Measurements from ENCODE around the gene HACD2. TPM values are rescaled to one million over a fixed set of nuclear protein-coding genes. Genes with fewer than 3 reads are reported as not detected.

Gene HACD2
- total RNA-seq, 1 donor from 2014 or later = 42.8 TPM

DNA sequence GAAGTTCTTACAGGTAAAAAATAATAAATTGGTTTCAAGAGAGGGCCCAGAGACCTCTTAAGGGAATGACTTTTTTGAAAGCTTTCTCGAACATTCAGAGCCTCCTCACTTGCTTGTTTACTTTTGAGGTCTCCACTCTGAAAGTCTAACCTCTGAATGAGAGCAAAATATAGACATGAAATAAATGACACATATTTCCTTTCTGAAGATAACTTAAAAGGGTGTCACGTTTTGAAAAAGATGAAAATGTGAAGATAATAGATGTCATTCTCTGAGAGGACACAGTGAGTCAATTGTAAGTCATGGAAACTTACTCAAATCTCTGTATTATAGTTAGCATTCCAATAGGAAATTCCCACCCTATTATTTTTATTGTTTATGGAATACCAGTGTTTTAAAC lies 44.6 kb downstream of the HACD2 start:
- DNase-seq (no peak), ATAC-seq (no peak)
- H3K4me3 ChIP-seq = no peak overlapping the region
- intact Hi-C loops (cut with DNase I) = no loop called here
- TF ChIP-seq, protein P1, sequence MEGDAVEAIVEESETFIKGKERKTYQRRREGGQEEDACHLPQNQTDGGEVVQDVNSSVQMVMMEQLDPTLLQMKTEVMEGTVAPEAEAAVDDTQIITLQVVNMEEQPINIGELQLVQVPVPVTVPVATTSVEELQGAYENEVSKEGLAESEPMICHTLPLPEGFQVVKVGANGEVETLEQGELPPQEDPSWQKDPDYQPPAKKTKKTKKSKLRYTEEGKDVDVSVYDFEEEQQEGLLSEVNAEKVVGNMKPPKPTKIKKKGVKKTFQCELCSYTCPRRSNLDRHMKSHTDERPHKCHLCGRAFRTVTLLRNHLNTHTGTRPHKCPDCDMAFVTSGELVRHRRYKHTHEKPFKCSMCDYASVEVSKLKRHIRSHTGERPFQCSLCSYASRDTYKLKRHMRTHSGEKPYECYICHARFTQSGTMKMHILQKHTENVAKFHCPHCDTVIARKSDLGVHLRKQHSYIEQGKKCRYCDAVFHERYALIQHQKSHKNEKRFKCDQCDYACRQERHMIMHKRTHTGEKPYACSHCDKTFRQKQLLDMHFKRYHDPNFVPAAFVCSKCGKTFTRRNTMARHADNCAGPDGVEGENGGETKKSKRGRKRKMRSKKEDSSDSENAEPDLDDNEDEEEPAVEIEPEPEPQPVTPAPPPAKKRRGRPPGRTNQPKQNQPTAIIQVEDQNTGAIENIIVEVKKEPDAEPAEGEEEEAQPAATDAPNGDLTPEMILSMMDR (IDR thresholded peaks at IDR 0.05) = no peak
- no peaks in the 10 kb centered on the region for H3K36me3 ChIP-seq
- no peaks in the 10 kb centered on the region for H3K27me3 ChIP-seq (ENCODE audit: low read depth)
- no peak overlapping the region for H3K27ac ChIP-seq
- peaks cover 5% of the 10 kb centered on the region for H3K4me1 ChIP-seq
- H3K9me3 ChIP-seq = no peaks in the 10 kb centered on the region

DNA sequence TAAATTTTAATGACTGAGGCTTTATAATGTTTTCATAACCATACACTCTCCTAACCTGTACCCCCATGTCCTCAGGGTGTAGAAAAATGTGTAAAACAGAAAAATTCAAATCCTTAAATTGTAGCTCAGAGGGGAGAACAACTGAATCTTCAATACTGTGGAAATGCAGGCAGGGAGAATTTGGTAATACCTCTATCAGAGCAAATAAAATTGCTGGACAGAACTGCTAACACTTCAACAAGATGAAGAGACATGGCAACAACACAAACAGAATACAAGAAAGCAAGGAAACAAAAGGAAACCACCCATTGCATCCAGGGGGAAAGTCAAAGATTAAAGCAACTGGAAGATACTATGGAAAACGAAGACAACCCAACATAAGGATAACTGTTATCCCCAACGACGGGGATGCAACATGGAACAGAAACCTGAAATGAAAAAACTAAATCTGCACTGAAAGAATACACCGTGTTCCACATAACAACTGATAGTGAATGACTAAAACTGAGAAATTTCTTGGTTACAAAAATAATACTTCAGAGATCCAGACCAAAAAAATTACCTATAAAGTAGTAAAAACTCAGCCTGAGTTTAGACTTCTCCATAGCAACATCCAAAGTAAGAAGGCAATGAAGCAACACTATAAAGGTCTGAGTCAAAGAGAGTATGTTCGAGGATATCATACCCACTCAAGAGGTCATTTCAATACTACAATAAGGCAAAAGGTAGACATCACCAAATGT lies 48.5 kb downstream of the HACD2 start:
- no peak for ATAC-seq
- H3K36me3 ChIP-seq = no peaks in the 10 kb centered on the region
- intact Hi-C loops (cut with DNase I) = no loop called here
- no peaks in the 10 kb centered on the region for H3K27me3 ChIP-seq (ENCODE audit: low read depth)
- H3K4me1 ChIP-seq = peaks cover 5% of the 10 kb centered on the region
- H3K27ac ChIP-seq = no peak overlapping the region
- DNase-seq = no peak
- TF ChIP-seq, protein P1 (IDR thresholded peaks at IDR 0.05) = no peak
- no peak overlapping the region for H3K4me3 ChIP-seq
- no peaks in the 10 kb centered on the region for H3K9me3 ChIP-seq

DNA sequence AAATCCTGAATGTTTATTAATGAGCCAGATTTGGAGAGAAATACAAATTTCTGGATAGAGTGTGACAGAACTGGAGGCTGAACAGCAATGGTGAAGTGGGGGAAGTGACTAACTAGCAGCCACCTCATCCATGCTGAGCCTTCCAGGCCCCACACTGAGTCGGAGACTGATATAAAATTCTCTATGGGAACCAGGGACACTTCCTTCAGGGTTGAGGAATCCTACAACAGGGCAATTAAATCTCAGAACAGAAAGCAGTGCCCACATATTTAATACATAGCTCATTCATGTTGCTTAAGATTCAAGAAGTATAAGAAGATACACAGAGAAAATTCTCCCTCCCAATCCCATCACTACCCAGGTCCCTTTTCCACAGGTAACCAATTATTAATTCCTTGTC lies 49.3 kb downstream of the HACD2 start:
- Histone ChIP-seq H3K9me3 (no peaks in the 10 kb centered on the region), H3K27ac (no peak overlapping the region), H3K27me3 (ENCODE audit: low read depth) (no peaks in the 10 kb centered on the region), H3K4me3 (no peak overlapping the region), H3K36me3 (no peaks in the 10 kb centered on the region), H3K4me1 (peaks cover 5% of the 10 kb centered on the region)
- TF ChIP-seq, protein P1 (IDR thresholded peaks at IDR 0.05) = no peak
- intact Hi-C loops (cut with DNase I) = no loop called here
- DNase-seq (no peak), ATAC-seq (no peak)

- H3K27ac ChIP-seq = no peak overlapping the region
- DNase-seq (no peak), ATAC-seq (no peak)
- no peaks in the 10 kb centered on the region for H3K4me1 ChIP-seq
- no peaks in the 10 kb centered on the region for H3K36me3 ChIP-seq
- no peaks in the 10 kb centered on the region for H3K27me3 ChIP-seq (ENCODE audit: low read depth)
- H3K9me3 ChIP-seq = no peaks in the 10 kb centered on the region
- H3K4me3 ChIP-seq = no peak overlapping the region
- intact Hi-C loops (cut with DNase I) = no loop called here
- TF ChIP-seq, protein P1 (IDR thresholded peaks at IDR 0.05) = no peak
Measured at GRCh38 chr3:123534264-123534663, 50.6 kb downstream of the HACD2 start.

DNA sequence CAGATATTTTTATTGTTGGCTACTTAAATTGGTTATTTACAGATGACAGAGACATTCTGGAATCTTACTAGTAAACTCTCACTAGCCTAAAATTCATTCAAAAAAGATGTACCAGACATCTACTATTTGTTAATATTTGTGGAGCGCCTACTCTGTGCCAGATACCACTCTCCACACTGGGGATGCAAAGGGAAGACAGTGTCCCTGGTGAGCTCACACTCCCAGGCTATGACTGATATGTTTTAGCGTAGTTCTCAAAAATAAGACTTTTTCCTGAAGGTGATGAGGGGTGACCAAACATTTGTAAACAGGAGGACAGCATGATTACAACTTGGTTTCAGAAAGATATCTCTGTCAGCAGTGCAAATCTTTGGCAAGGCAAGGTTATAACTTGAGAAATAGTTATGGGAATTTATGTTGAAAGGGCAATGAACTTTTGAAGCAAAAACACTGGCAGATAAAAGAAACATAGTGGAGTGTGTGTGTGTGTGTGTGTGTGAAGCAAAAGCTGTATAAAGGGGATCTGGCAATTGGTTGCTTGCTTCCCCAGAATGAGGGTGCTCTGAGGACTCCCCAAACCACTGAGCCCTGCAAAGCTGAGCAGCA lies 51.2 kb downstream of the HACD2 start:
- H3K4me3 ChIP-seq = no peak overlapping the region
- intact Hi-C loops (cut with DNase I) = no loop called here
- no peak overlapping the region for H3K27ac ChIP-seq
- H3K27me3 ChIP-seq (ENCODE audit: low read depth) = no peaks in the 10 kb centered on the region
- TF ChIP-seq, protein P1 (IDR thresholded peaks at IDR 0.05) = no peak
- ATAC-seq = no peak
- H3K4me1 ChIP-seq = no peaks in the 10 kb centered on the region
- no peaks in the 10 kb centered on the region for H3K9me3 ChIP-seq
- no peak for DNase-seq
- no peaks in the 10 kb centered on the region for H3K36me3 ChIP-seq
